ENCODE results near the gene SYCP2.

SYCP2 gene

GRCh38 chr20:59835448-59836395 is 97.7 kb downstream of the SYCP2 start:
- no peak for DNase-seq

- no peak for DNase-seq
Observed at GRCh38 chr20:59835057-59835447, 98.4 kb downstream of the SYCP2 start.

- no peak for DNase-seq
Observed at GRCh38 chr20:59832406-59833363, 100.8 kb downstream of the SYCP2 start.

- DNase-seq = no peak
Observed at GRCh38 chr20:59831916-59832270, 101.5 kb downstream of the SYCP2 start.

GRCh38 chr20:59831024-59831915 is 102.2 kb downstream of the SYCP2 start:
- DNase-seq = no peak

GRCh38 chr20:59830665-59831023 is 102.8 kb downstream of the SYCP2 start:
- no peak for DNase-seq

GRCh38 chr20:59829786-59830664 is 103.4 kb downstream of the SYCP2 start:
- DNase-seq = no peak

- no peak for DNase-seq
Observed at GRCh38 chr20:59829054-59829785, 104.2 kb downstream of the SYCP2 start.

GRCh38 chr20:59828125-59829053 is 105.0 kb downstream of the SYCP2 start:
- DNase-seq = no peak

- DNase-seq = no peak
Observed at GRCh38 chr20:59827138-59828056, 106.0 kb downstream of the SYCP2 start.

GRCh38 chr20:59825944-59826759 is 107.3 kb downstream of the SYCP2 start:
- DNase-seq = no peak

GRCh38 chr20:59825563-59825920 is 107.9 kb downstream of the SYCP2 start:
- no peak for DNase-seq

- DNase-seq = no peak
Observed at GRCh38 chr20:59824711-59825562, 108.5 kb downstream of the SYCP2 start.

- DNase-seq = no peak
Observed at GRCh38 chr20:59823491-59824259, 109.8 kb downstream of the SYCP2 start.

GRCh38 chr20:59823030-59823423 is 110.4 kb downstream of the SYCP2 start:
- DNase-seq = no peak
